Iris pigment epithelial cell (primary cell): ENCODE measurements around the gene KIAA0930.
"Not testable (repeated sequence)": the region's sequence is repeated elsewhere in the genome, so short reads cannot be mapped to it uniquely, and the experiment has no call there.

Source experiments
- DNase-seq: peaks from one replicate; pipeline ENCODE4 v3.0.0-alpha.2; 2011; ENCODE audit warnings: low read depth

The KIAA0930 gene

GRCh38 chr22:45262931-45263462 is 22.3 kb upstream of the KIAA0930 start:
- no peak for DNase-seq

- DNase-seq: no peak
These were observed 21.7 kb upstream of the KIAA0930 start for GRCh38 chr22:45262195-45262930.

- no peak for DNase-seq
These were observed 20.9 kb upstream of the KIAA0930 start for GRCh38 chr22:45261407-45262088.

GRCh38 chr22:45260395-45260759 is 19.7 kb upstream of the KIAA0930 start:
- not testable (repeated sequence) for DNase-seq

- DNase-seq: no peak
These were observed 19.2 kb upstream of the KIAA0930 start for GRCh38 chr22:45259754-45260394.

- DNase-seq: not testable (repeated sequence)
These were observed 17.2 kb upstream of the KIAA0930 start for GRCh38 chr22:45257941-45258340.

- no peak for DNase-seq
These were observed 14.1 kb upstream of the KIAA0930 start for GRCh38 chr22:45254789-45255278.

GRCh38 chr22:45254388-45254787 is 13.7 kb upstream of the KIAA0930 start:
- no peak for DNase-seq

GRCh38 chr22:45253039-45253641 is 12.4 kb upstream of the KIAA0930 start:
- DNase-seq: no peak

GRCh38 chr22:45251825-45252224 is 11.1 kb upstream of the KIAA0930 start:
- DNase-seq: no peak

GRCh38 chr22:45248832-45249561 is 8.3 kb upstream of the KIAA0930 start:
- DNase-seq: no peak

GRCh38 chr22:45246060-45246985 is 5.6 kb upstream of the KIAA0930 start:
- DNase-seq: peak; percentile 94

- no peak for DNase-seq
These were observed 4.2 kb upstream of the KIAA0930 start for GRCh38 chr22:45244916-45245315.

- no peak for DNase-seq
These were observed 2.1 kb upstream of the KIAA0930 start for GRCh38 chr22:45242778-45243191.

GRCh38 chr22:45240104-45240809 is 437 bp downstream of the KIAA0930 start:
- DNase-seq: peak; percentile 36

- DNase-seq: no peak
These were observed 1.0 kb downstream of the KIAA0930 start for GRCh38 chr22:45239681-45240051.

- DNase-seq: no peak
These were observed 1.6 kb downstream of the KIAA0930 start for GRCh38 chr22:45238957-45239680.

GRCh38 chr22:45238076-45238956 is 2.4 kb downstream of the KIAA0930 start:
- DNase-seq: no peak
